B cell (primary cell): ENCODE data around the gene TBC1D32.

Experiments
- CTCF ChIP-seq: fragments of 200-600 bp; IDR thresholded peaks from one replicate; pipeline ENCODE4 v1.8.0; 2022; ENCODE audit warnings: antibody characterized with exemption, mild to moderate bottlenecking
- EZH2 ChIP-seq: IDR thresholded peaks from 2 replicates; pipeline ENCODE4 v1.6.1; 2012; ENCODE audit warnings: borderline replicate concordance, low read depth, mild to moderate bottlenecking, moderate library complexity, low read length; ENCODE audit not compliant: insufficient read depth, poor library complexity, severe bottlenecking

- TF ChIP-seq CTCF (peak; percentile 32), EZH2 (no peak)
Measured at GRCh38 chr6:121319112-121319553, 15.1 kb downstream of the TBC1D32 start.
